Stomach (tissue), 4 donors: Measurements from ENCODE around the gene H2AZ1.

Experiments
- POLR2A ChIP-seq, 4 donors: fragments of 450-650 bp; IDR thresholded peaks; one replicate each; pipeline ENCODE4 v1.6.1; 2016; ENCODE audit warnings: antibody characterized with exemption in 4 of 4, control low read depth in 2 of 4, mild to moderate bottlenecking in 1 of 4, moderate library complexity in 1 of 4
- POLR2AphosphoS5 ChIP-seq, 3 donors: sonication (generic); formaldehyde crosslinking; IDR thresholded peaks; one replicate each; pipeline ENCODE4 v1.6.1; 2016; ENCODE audit warnings: antibody characterized with exemption in 3 of 3
- TF ChIP-seq, protein P1 (sequence below), 7 experiments: fragments of 450-650 bp in 4 of 7; fragments of 200-600 bp in 3 of 7; sonication (generic) in 3 of 7; IDR thresholded peaks; one replicate each; pipeline ENCODE4 v1.5.1; 2016 to 2019; ENCODE audit warnings: antibody characterized with exemption in 7 of 7, control low read depth in 2 of 7, mild to moderate bottlenecking in 1 of 7

- TF ChIP-seq, protein P1, sequence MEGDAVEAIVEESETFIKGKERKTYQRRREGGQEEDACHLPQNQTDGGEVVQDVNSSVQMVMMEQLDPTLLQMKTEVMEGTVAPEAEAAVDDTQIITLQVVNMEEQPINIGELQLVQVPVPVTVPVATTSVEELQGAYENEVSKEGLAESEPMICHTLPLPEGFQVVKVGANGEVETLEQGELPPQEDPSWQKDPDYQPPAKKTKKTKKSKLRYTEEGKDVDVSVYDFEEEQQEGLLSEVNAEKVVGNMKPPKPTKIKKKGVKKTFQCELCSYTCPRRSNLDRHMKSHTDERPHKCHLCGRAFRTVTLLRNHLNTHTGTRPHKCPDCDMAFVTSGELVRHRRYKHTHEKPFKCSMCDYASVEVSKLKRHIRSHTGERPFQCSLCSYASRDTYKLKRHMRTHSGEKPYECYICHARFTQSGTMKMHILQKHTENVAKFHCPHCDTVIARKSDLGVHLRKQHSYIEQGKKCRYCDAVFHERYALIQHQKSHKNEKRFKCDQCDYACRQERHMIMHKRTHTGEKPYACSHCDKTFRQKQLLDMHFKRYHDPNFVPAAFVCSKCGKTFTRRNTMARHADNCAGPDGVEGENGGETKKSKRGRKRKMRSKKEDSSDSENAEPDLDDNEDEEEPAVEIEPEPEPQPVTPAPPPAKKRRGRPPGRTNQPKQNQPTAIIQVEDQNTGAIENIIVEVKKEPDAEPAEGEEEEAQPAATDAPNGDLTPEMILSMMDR (IDR thresholded peaks at IDR 0.05), result no peak
- TF ChIP-seq POLR2AphosphoS5 (IDR thresholded peaks at IDR 0.05) (no peak), POLR2A (IDR thresholded peaks at IDR 0.05) (no peak)
Observed at GRCh38 chr4:99927566-99927965, 22.5 kb downstream of the H2AZ1 start.
